ACHN (cell line): ENCODE results near the gene BMS1.
A peak's percentile ranks its signal among the peaks of the same experiment; 100 is the strongest.
"Not testable (repeated sequence)": the region's sequence is repeated elsewhere in the genome, so short reads cannot be mapped to it uniquely, and the experiment has no call there.

Experiments used
- DNase-seq: peaks from one replicate; pipeline ENCODE4 v3.0.0-alpha.2; 2015
- in situ Hi-C: cut with HindIII; loops from 2 replicates; pipeline ENCODE4 v1.10.0; 2017; ENCODE audit warnings: low sequenced_read_pairs, low pct_ligation_motif_present, low pct_unique_long_range_greater_than_20kb

Gene BMS1

DNA sequence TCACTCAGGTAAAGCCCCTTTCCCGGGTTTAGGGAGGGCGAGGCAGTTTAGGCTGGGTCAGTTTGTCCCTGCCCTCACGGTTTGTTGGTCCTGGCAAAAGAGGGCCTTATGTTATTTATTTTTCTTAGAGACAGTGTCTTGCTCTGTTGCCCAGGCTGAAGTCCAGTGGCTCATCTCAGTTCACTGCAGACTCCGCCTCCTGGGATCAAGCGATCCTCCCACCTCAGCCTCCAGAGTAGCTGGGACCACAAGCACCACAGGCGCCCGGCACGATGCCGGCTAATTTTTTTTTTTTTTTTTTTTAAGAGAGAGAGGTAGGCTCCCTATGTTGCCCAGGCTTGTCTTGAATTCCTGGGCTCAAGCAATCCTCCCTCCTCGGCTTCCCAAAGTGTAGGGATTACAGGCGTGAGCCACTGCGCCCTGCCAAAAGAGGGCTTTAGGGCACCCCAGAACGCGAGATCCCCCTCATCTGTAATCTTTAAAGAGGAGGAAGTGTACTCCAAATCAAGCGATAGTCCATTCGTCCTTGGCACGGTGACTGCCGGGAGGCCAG is 626 bp upstream of the BMS1 start:
- peak; percentile 32 for DNase-seq
- in situ Hi-C loops: loop anchor here (25.0 kb wide), 1 partner anchor 170 kb away; no protein-coding TSS in a partner anchor

- in situ Hi-C loops: loop anchor here (25.0 kb wide), 1 partner anchor 171 kb away; no protein-coding TSS in a partner anchor
- DNase-seq: peak; percentile 69
Observed at GRCh38 chr10:42783181-42783549, 570 bp downstream of the BMS1 start.

GRCh38 chr10:42785759-42786158 is 3.2 kb downstream of the BMS1 start:
- DNase-seq: no peak
- in situ Hi-C loops: loop anchor here (25.0 kb wide), 1 partner anchor 173 kb away; no protein-coding TSS in a partner anchor

DNA sequence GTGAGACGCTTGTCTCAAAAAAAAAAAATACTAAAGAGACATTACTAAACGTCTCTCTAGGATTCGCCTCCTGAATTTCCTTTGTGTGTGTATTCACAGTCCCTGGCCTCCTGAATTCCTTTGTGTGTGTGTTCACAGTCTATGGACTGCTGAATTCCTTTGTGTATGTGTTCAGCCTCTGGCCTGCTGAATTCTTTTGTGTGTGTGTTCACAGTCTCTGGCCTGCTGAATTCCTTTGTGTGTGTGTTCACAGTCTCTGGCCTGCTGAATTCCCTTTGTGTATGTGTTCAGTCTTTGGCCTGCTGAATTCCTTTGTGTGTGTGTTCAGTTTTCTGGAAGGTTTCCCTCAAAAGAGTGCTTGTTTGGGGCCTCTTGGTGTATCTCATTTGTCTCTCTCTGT is 8.2 kb downstream of the BMS1 start:
- no peak for DNase-seq

DNA sequence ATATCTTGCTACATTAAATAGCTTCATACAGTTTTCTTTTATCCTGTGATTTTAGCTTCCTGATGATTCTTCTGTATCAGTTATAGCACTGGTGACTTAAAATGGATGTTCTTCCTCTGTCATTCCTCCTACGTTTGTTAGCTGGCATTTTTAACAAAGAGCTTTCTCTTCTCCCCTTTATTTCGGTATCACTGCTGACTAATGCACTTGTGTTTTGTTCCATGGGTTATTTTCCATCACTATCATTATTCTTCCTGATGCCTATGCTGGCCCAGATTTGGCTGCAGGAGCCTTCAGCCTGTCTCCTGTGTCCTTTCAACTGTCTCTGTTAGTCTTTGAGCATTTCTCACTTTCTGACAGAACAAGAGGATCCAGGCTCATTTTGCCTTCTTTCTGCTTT is 13.1 kb downstream of the BMS1 start:
- in situ Hi-C loops: loop anchor here (25.0 kb wide), 1 partner anchor 183 kb away; no protein-coding TSS in a partner anchor
- no peak for DNase-seq

More for the DNA sequence above, 8.2 kb downstream of the BMS1 start:
- in situ Hi-C loops: loop anchor here (25.0 kb wide), 1 partner anchor 179 kb away; no protein-coding TSS in a partner anchor

DNA sequence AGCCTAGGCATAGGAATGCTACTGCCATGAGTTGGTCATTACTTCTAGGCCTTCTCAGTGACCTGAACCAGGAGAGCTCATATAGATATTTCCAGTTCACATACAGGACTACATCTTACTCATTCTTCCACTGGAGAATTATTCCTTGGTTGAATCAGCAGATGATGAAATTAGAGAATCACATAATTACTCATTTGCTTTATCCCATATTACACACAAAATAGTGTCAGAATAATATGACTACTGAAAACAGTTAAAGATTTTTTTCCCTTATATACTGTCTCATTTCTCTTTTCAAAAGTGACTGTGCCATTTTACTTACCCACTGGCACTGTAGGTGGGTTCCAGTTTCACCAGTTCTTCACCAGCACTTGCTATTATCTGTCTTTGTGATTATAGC is 18.5 kb downstream of the BMS1 start:
- in situ Hi-C loops: no loop called here
- no peak for DNase-seq

- in situ Hi-C loops: no loop called here
- no peak for DNase-seq
Observed at GRCh38 chr10:42802876-42803275, 20.3 kb downstream of the BMS1 start.

DNA sequence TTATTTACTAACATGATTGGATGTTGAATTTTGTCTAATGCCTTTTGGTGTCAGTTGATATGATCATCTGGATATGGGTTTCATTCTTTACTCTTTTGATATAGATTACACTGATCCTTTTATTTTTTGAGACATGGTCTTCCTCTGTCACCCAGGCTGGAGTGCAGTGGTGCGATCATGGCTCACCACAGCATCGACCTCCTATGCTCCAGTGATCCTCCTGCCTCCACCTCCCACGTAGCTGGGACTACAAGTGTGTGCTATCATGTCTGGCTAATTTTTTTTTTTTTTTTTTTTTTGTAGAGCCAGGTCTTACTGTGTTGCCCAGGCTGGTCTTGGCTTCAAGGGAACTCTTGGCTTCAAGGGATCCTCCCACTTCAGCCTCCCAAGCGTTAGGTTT is 27.1 kb downstream of the BMS1 start:
- in situ Hi-C loops: no loop called here
- peak; percentile 11 for DNase-seq

GRCh38 chr10:42812028-42812427 is 29.4 kb downstream of the BMS1 start:
- in situ Hi-C loops: no loop called here

DNA sequence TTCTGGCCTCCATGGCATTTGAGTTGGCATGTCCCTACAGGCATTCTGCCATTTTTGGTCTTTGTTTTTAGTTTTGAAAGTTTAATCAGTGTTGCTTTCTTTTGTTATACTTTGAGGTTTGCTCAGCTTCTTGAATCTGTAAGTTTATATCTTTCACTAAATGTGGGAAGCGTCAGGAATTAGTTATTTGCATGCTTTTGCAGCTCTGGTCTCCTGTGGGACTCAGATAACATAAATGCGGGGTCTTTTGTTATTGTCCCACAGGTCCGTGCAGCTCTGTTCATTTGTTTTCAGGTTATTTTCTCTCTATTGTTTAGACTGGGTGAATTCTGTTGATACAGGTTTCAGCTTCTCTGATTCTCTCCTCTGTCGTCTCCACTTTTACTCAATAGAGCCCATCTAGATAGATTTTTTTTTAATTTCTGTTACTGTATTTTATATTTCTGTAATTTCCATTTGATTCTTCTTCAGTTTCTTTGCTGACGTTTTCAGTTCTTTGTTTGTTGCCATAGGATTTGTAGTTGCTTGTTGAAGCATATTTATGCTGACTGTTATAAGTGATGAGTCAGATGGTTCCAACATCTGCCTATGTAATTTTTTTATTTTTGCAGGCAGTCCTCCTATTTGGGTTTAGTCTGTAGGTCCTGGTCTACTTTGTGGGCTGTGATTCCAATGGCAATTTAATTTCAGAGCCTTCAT is 31.5 kb downstream of the BMS1 start:
- DNase-seq, in situ Hi-C loops: not testable (repeated sequence)

More at GRCh38 chr10:42812028-42812427, 29.4 kb downstream of the BMS1 start:
- DNase-seq: no peak

- DNase-seq, in situ Hi-C loops: not testable (repeated sequence)
Observed at GRCh38 chr10:42816334-42816733, 33.7 kb downstream of the BMS1 start.

DNA sequence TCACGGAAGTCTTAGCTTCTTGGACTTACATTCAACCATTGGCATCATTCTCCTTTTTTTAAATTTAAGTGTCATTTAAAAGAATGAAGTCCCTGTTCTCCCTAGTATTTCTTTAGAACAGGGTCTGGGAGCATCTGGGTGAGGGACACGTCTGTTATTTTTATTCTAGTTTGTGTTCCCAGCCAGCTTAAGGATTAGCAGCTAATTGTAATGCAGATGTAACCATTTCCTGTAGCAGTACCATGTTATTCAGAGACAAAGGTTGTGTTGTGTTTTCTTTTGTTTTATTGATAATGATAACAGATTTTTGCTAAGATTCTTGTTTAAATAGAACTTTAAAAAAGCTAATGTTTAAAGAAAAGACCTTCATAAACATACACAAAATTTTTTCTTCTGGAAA is 34.3 kb downstream of the BMS1 start:
- in situ Hi-C loops: no loop called here
- no peak for DNase-seq

- in situ Hi-C loops, DNase-seq: not testable (repeated sequence)
Observed at GRCh38 chr10:42817417-42817816, 34.8 kb downstream of the BMS1 start.

- DNase-seq, in situ Hi-C loops: not testable (repeated sequence)
Observed at GRCh38 chr10:42826759-42827158, 44.2 kb downstream of the BMS1 start.

- in situ Hi-C loops: no loop called here
- DNase-seq: no peak
Observed at GRCh38 chr10:42827201-42827600, 44.6 kb downstream of the BMS1 start.

DNA sequence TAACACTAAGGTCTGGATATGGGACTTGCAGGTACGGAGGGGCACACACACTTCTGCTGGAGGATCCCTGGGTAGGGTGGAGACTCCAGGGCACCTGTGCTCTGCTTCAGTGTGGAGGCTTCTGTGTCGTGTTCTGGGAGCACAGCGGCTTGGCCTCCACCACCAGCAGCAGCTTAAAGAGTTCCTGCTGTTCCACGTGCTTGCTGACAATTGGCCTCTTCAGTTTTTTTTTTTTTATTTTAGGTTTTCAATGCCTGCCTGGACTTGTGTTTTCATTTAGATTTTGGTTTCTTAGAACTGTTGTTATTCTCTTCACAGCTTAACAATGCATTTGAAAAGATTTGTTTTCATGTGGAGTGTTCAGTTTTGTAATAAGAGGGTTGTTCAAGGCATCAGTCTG is 45.8 kb downstream of the BMS1 start:
- in situ Hi-C loops: not testable (repeated sequence)

DNA sequence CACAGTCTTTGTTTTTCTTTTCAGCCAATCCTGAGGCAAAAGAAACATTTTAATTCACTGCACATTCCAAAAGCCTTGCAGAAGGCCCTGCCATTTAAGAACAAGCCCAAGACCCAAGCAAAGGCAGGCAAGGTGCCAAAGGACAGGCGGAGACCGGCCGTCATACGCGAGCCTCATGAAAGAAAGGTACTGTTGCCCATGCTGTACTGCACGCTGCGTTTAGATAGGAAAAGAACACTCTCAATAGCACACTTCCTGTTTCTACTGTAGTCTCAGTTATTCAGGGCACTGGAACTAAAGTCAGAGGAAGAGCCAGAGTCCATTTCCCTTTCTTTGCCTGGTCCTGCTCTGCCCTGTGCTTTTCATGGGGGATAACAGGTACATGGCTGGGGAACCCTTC is 47.6 kb downstream of the BMS1 start:
- in situ Hi-C loops: no loop called here
- DNase-seq: no peak

More for the DNA sequence above, 45.8 kb downstream of the BMS1 start:
- not testable (repeated sequence) for DNase-seq

- DNase-seq: no peak
- in situ Hi-C loops: no loop called here
Observed at GRCh38 chr10:42836096-42836495, 53.5 kb downstream of the BMS1 start.

- peak; percentile 11 for DNase-seq
- in situ Hi-C loops: no loop called here
Observed at GRCh38 chr10:42836771-42837468, 54.3 kb downstream of the BMS1 start.
